OCI-LY7 (cell line): Measurements from ENCODE around the gene NEAT1. TPM values are rescaled to one million over a fixed set of nuclear protein-coding genes. Genes with fewer than 3 reads are reported as not detected.

Experiments used
- BruUV-seq: library from RNA; stranded (reverse); fragments of 400-500 nt; replicated peaks from 2 replicates; lab custom pipeline; 2021; lab: Mats Ljungman, UMichigan
- CTCF ChIA-PET: fragments of 300-600 bp; sonication (Branson Sonifier 250); formaldehyde crosslinking; loops from one replicate; lab custom pipeline; 2022; ENCODE audit warnings: antibody characterized with exemption; ENCODE audit not compliant: unreplicated experiment; lab: Charles Lee
- POLR2A ChIA-PET: fragments of 300-600 bp; sonication (Branson Sonifier 250); formaldehyde crosslinking; loops from one replicate; lab custom pipeline; 2022; ENCODE audit warnings: antibody characterized with exemption; lab: Charles Lee
- DNase-seq: peaks from one replicate; pipeline ENCODE4 v3.0.0-alpha.2; 2015; ENCODE audit warnings: low spot score
- H2AFZ ChIP-seq: fragments of 200-600 bp; sonication (generic), shearing (Covaris generic); 2 replicates; pipeline ENCODE4 v1.6.1; 2014; ENCODE audit warnings: mild to moderate bottlenecking, antibody characterized with exemption, low read length, moderate library complexity
- H3K27ac ChIP-seq: fragments of 200-600 bp; sonication (generic); 2 replicates; pipeline ENCODE4 v1.5.1; 2014; ENCODE audit warnings: mixed run types, low read depth, mild to moderate bottlenecking, moderate library complexity, low read length, inconsistent platforms; ENCODE audit not compliant: poor library complexity, severe bottlenecking
- H3K36me3 ChIP-seq: fragments of 200-600 bp; sonication (generic); 2 replicates; pipeline ENCODE4 v1.6.1; 2014; ENCODE audit warnings: mild to moderate bottlenecking, antibody characterized with exemption, low read length, moderate library complexity, mixed read lengths; ENCODE audit not compliant: insufficient read depth
- H3K4me1 ChIP-seq: fragments of 200-600 bp; sonication (generic); 2 replicates; pipeline ENCODE4 v1.5.1; 2014; ENCODE audit warnings: mild to moderate bottlenecking, low read length; ENCODE audit not compliant: insufficient read depth, poor library complexity, severe bottlenecking
- H3K4me2 ChIP-seq: fragments of 200-600 bp; sonication (generic); 2 replicates; pipeline ENCODE4 v1.6.1; 2014; ENCODE audit warnings: mild to moderate bottlenecking, low read length
- H3K4me3 ChIP-seq: fragments of 200-600 bp; sonication (generic); 2 replicates; pipeline ENCODE4 v1.5.1; 2014; ENCODE audit warnings: mild to moderate bottlenecking, low read depth, low read length; ENCODE audit not compliant: poor library complexity, severe bottlenecking
- H3K79me2 ChIP-seq: fragments of 200-600 bp; sonication (generic); 2 replicates; pipeline ENCODE4 v1.6.1; 2016; ENCODE audit warnings: low read depth, mild to moderate bottlenecking, low read length, moderate library complexity, mixed read lengths; ENCODE audit not compliant: insufficient read depth
- H3K9me2 ChIP-seq: fragments of 200-600 bp; sonication (generic); 2 replicates; pipeline ENCODE4 v1.6.1; 2016; ENCODE audit warnings: mild to moderate bottlenecking, low read length, mixed read lengths; ENCODE audit not compliant: insufficient read depth
- H3K9me3 ChIP-seq: fragments of 200-600 bp; sonication (generic); 2 replicates; pipeline ENCODE4 v1.6.1; 2014; ENCODE audit warnings: mild to moderate bottlenecking, mixed run types, low read length, mixed read lengths
- H4K20me1 ChIP-seq: fragments of 200-600 bp; sonication (generic); 2 replicates; pipeline ENCODE4 v1.6.1; 2014; ENCODE audit warnings: mild to moderate bottlenecking, antibody characterized with exemption, low read length, moderate library complexity, mixed read lengths; ENCODE audit not compliant: insufficient read depth
- CTCF ChIP-seq: fragments of 200-600 bp; sonication (generic); conservative IDR thresholded peaks from 2 replicates; pipeline ENCODE4 v1.5.1; 2014; ENCODE audit warnings: mild to moderate bottlenecking, antibody characterized with exemption, low read length, moderate library complexity, mixed read lengths
- EZH2phosphoT487 ChIP-seq: fragments of 200-600 bp; sonication (generic); IDR thresholded peaks from 2 replicates; pipeline ENCODE4 v1.6.1; 2018; ENCODE audit warnings: low read depth, borderline replicate concordance, mild to moderate bottlenecking, mixed run types, antibody characterized with exemption, low read length, moderate library complexity, mixed read lengths
- intact Hi-C: fragments of 100-400 bp; cut with micrococcal nuclease; formaldehyde crosslinking; loops from one replicate; pipeline ENCODE4 v1.10.0; 2022; ENCODE audit not compliant: unreplicated experiment
- total RNA-seq, 2 experiments: library from RNA; depleted of rRNA in 1 of 2; stranded (reverse); fragments of >200 nt in 1 of 2; shearing (Covaris generic) in 1 of 2; gene quantifications; 2 replicates each; pipeline ENCODE4 v1.2.3, GENCODE V29; 2014 to 2022

The NEAT1 gene
- total RNA-seq, 2 experiments from 2014 or later: 30.1 to 440 TPM

- TF ChIP-seq CTCF: no peak
- no peak for TF ChIP-seq EZH2phosphoT487
- peaks cover 68% of the 10 kb centered on the region for H3K36me3 ChIP-seq
- H3K9me2 ChIP-seq: no peaks in the 10 kb centered on the region
- ChIA-PET CTCF (no interaction called here), POLR2A (interaction anchor here (0.7 to 1.7 kb wide), 4 partner anchors 9 to 105 kb away, joined by 3 to 9 read pairs (median 4); no protein-coding TSS in a partner anchor)
- intact Hi-C loops: loop anchor here (2.0 kb wide), 1 partner anchor 15 kb away; the partner anchor contains the start of gene FRMD8
- no peak overlapping the region for H3K4me3 ChIP-seq
- no peaks in the 10 kb centered on the region for H3K79me2 ChIP-seq
- H2AFZ ChIP-seq: no peak overlapping the region
- H3K27ac ChIP-seq: no peak overlapping the region
- no peaks in the 10 kb centered on the region for H3K9me3 ChIP-seq
- H4K20me1 ChIP-seq: 0 out of 2 replicates have a peak, but pooled peaks cover 4% of the 10 kb centered on the region
- H3K4me2 ChIP-seq: no peak overlapping the region
- no peak for DNase-seq
- H3K4me1 ChIP-seq: peaks cover 38% of the 10 kb centered on the region
- BruUV-seq: no TSS peak
These were observed 20.8 kb upstream of the NEAT1 start for GRCh38 chr11:65401803-65402248.

- H3K79me2 ChIP-seq: no peaks in the 10 kb centered on the region
- ChIA-PET POLR2A (interaction anchor here (1.3 to 1.7 kb wide), 3 partner anchors 10 to 97 kb away, joined by 3 to 9 read pairs (median 5); no protein-coding TSS in a partner anchor), CTCF (no interaction called here)
- peaks cover 69% of the 10 kb centered on the region for H3K36me3 ChIP-seq
- intact Hi-C loops: loop anchor here (2.0 kb wide), 1 partner anchor 16 kb away; the partner anchor contains the start of gene FRMD8
- H4K20me1 ChIP-seq: 0 out of 2 replicates have a peak, but pooled peaks cover 4% of the 10 kb centered on the region
- H3K27ac ChIP-seq: peak overlapping the region; percentile 90
- peaks cover 44% of the 10 kb centered on the region for H3K4me1 ChIP-seq
- H3K9me3 ChIP-seq: no peaks in the 10 kb centered on the region
- H3K4me3 ChIP-seq: no peak overlapping the region
- no peak for TF ChIP-seq EZH2phosphoT487
- TF ChIP-seq CTCF: no peak
- H3K9me2 ChIP-seq: no peaks in the 10 kb centered on the region
- DNase-seq: no peak
- no TSS peak for BruUV-seq
- H2AFZ ChIP-seq: no peak overlapping the region
- peak overlapping the region; percentile 76; the same call in 1 of the 2 replicates for H3K4me2 ChIP-seq
These were observed 19.8 kb upstream of the NEAT1 start for GRCh38 chr11:65402790-65403189.

GRCh38 chr11:65403607-65404121 lies 18.9 kb upstream of the NEAT1 start:
- Histone ChIP-seq H3K9me2 (no peaks in the 10 kb centered on the region), H3K27ac (peak overlapping the region; percentile 90), H3K4me1 (peaks cover 53% of the 10 kb centered on the region), H3K9me3 (no peaks in the 10 kb centered on the region), H2AFZ (no peak overlapping the region), H3K36me3 (peaks cover 71% of the 10 kb centered on the region), H4K20me1 (0 out of 2 replicates have a peak, but pooled peaks cover 4% of the 10 kb centered on the region), H3K79me2 (no peaks in the 10 kb centered on the region), H3K4me2 (peak overlapping the region; percentile 76), H3K4me3 (peak overlapping the region; percentile 45)
- DNase-seq: peak; percentile 94
- ChIA-PET POLR2A (interaction anchor here (0.6 to 1.7 kb wide), 3 partner anchors 94 to 555 kb away, joined by 3 to 9 read pairs (median 3); no protein-coding TSS in a partner anchor), CTCF (interaction anchor here (0.6 kb wide), 1 partner anchor 18 kb away, joined by 3 read pairs; no protein-coding TSS in a partner anchor)
- no TSS peak for BruUV-seq
- intact Hi-C loops: loop anchor here (2.0 kb wide), 1 partner anchor 17 kb away; the partner anchor contains the start of gene FRMD8
- TF ChIP-seq CTCF: no peak
